ENCODE measurements around the gene ZC3HAV1. TPM values are rescaled to one million over a fixed set of nuclear protein-coding genes. Genes with fewer than 3 reads are reported as not detected.

Gene ZC3HAV1
- total and polyA plus RNA-seq, 10 of the 15 experiments (the other 5 are each of a cell fraction or from before 2014, with no cell fraction given) = 18.5 to 55.3 (median 44.7) TPM

DNA sequence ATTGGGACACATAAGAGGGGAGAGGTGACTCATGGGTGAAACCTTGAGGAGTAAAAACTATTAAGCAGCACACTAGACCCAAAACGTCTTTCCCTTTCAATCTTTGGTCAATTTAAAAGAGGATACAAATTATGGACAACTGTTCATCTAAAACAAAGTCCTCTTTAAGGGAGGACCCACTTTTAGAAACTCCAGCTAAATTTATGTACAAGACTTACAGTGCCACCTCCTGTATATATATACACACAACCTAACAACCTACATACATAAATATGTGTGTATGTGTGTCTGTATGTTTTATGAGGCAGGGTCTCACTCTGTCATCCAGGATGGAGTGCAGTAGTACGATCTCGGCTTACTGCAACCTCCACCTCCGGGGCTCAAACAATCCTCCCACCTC lies 18.1 kb upstream of the ZC3HAV1 start:
- Histone ChIP-seq H4K20me1 (ENCODE audit: control insufficient read depth, insufficient read depth) (no peaks in the 10 kb centered on the region), H2AFZ (ENCODE audit: control insufficient read depth, low read depth, low read length) (no peak overlapping the region), H3K9me3 (replicated peaks; ENCODE audit: control insufficient read depth, insufficient read depth, low read length) (peaks cover 2% of the 10 kb centered on the region; the same call in 1 of the 3 replicates), H3K4me2 (ENCODE audit: control insufficient read depth, insufficient read depth) (no peak overlapping the region), H3K79me2 (ENCODE audit: control insufficient read depth, insufficient read depth, low read length) (no peaks in the 10 kb centered on the region), H3K27me3 (replicated peaks in 1 of 2; ENCODE audit: control insufficient read depth in 2 of 2, insufficient read depth in 2 of 2, low read length in 1 of 2) (no peaks in the 10 kb centered on the region), H3K36me3 (ENCODE audit: control insufficient read depth in 2 of 2, insufficient read depth in 2 of 2, low read length in 1 of 2) (no peaks in the 10 kb centered on the region), H3K9ac (ENCODE audit: control insufficient read depth, insufficient read depth, low read length) (no peak overlapping the region), H3K4me3 (no peak overlapping the region), H3K27ac (ENCODE audit: control insufficient read depth, insufficient read depth) (no peak overlapping the region), H3K4me1 (ENCODE audit: control insufficient read depth, insufficient read depth, low read length) (peaks cover 28% of the 10 kb centered on the region)
- CTCF ChIA-PET = interaction anchor here (0.6 to 1.8 kb wide), 10 partner anchors 9 to 980 kb away, joined by 3 to 13 read pairs (median 4); no protein-coding TSS in a partner anchor
- RAD21 ChIA-PET (ENCODE audit: unreplicated experiment) = interaction anchor here (1.3 to 2.5 kb wide), 2 partner anchors 110 to 241 kb away, joined by 8 to 9 read pairs; no protein-coding TSS in a partner anchor
- POLR2A ChIA-PET = interaction anchor here (0.6 to 1.1 kb wide), 2 partner anchors 33 to 1464 kb away, joined by 3 to 4 read pairs; no protein-coding TSS in a partner anchor
- FAIRE-seq = no peak
- DNase-seq (ENCODE audit: low read depth, low spot score) = no peak
- TF ChIP-seq RAD21 (IDR thresholded peaks at IDR 0.05; ENCODE audit: insufficient read depth, low read depth, low read length) = peak; percentile 29; the same call in 1 of the 2 replicates
- TF ChIP-seq EZH2 (IDR thresholded peaks at IDR 0.05; ENCODE audit: borderline replicate concordance, control insufficient read depth, low read depth, low read length) = no peak
- TF ChIP-seq CTCF (IDR thresholded peaks at IDR 0.05 in 2 of 3, conservative IDR thresholded peaks at IDR 0.05 in 1 of 3; ENCODE audit: control insufficient read depth in 2 of 3, extremely low read depth in 1 of 3, insufficient read depth in 1 of 3, low read depth in 3 of 3, low read length in 3 of 3) = peak in 1 of 3 experiments; percentile 25; a peak in 2 of 6 replicates
- TF ChIP-seq MTA2 (IDR thresholded peaks at IDR 0.05; ENCODE audit: low read depth) = no peak
- peak; percentile 32; the same call in 1 of the 3 replicates for ATAC-seq
- BruUV-seq (replicated peaks) = no TSS peak
- WGBS (ENCODE audit: insufficient coverage, insufficient replicate concordance, low lambda C conversion rate, missing lambda C conversion rate) = 69% methylated on average over 4 of the region's 4 CpGs
- in situ Hi-C loops (cut with MboI) = no loop called here
- intact Hi-C loops (cut with micrococcal nuclease; ENCODE audit: unreplicated experiment) = loop anchor here (1.0 kb wide), 1 partner anchor 110 kb away; no protein-coding TSS in a partner anchor
- SMC1A ChIA-PET (ENCODE audit: uncharacterized antibody, unreplicated experiment) = interaction anchor here (1.3 to 1.7 kb wide), 4 partner anchors 33 to 241 kb away, joined by 4 to 10 read pairs (median 6); no protein-coding TSS in a partner anchor

Data from GM12878 (cell line).